DMS114 treated with DMSO at 0.1 percent for 48 hours (cell line): Measurements from ENCODE around the gene LTB4R.

Source experiments
- DNase-seq: peaks from one replicate; lab custom pipeline; 2025; ENCODE audit not compliant: unreplicated experiment; lab: John Stamatoyannopoulos, UW

LTB4R gene

DNA sequence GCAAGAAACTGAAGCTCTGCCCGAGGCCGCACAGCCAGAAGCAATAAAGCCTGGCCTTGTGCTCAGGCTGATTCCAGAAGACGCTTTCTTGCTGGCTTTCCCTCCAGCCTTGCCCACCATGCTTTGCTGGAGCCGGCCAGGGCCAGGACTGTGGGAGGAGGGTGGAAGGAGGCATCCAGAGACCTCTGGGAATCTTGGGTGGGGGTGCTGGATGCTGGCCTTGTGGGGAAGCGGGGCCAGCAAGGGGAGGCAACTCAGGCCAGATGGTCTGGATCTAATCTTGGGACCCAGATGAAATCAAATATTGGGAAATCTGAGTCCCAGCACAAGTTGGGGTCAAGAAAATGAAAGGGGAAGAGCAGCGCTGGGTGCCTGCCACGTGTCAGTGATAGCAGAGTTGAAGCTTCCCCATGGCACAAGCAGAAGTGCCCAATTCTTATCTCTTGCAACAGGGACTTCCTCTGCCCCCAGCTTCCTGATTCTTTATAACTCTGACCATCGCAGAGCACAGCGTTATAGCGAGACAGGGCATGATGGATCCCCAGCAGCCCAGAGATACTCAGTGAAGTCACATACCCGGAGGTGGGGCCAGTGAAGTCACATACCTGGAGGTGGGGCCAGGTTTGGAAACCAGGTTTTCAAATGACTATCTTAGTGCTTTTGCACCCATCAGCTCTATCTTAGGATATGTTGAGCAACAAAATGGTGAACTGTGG is 33.5 kb upstream of the LTB4R start:
- no peak for DNase-seq

DNA sequence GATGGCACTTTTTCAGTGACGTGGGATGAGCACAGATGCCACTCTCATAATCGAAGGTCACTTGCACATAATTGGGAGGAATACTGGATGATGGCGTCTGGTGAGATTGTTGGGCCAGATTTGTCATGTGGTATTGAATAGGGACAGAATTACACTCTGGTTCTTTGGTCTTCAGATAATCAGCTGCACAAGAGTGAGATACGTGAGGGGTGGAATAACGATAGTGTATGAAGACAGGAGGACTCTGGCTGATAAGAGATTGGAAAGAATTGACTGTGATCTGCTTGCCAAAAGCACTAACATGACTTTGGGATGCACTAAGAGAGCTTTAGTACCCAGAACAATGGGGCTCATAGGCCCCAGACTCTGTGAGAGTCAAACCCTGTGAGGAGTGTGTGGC is 32.9 kb upstream of the LTB4R start:
- no peak for DNase-seq

DNA sequence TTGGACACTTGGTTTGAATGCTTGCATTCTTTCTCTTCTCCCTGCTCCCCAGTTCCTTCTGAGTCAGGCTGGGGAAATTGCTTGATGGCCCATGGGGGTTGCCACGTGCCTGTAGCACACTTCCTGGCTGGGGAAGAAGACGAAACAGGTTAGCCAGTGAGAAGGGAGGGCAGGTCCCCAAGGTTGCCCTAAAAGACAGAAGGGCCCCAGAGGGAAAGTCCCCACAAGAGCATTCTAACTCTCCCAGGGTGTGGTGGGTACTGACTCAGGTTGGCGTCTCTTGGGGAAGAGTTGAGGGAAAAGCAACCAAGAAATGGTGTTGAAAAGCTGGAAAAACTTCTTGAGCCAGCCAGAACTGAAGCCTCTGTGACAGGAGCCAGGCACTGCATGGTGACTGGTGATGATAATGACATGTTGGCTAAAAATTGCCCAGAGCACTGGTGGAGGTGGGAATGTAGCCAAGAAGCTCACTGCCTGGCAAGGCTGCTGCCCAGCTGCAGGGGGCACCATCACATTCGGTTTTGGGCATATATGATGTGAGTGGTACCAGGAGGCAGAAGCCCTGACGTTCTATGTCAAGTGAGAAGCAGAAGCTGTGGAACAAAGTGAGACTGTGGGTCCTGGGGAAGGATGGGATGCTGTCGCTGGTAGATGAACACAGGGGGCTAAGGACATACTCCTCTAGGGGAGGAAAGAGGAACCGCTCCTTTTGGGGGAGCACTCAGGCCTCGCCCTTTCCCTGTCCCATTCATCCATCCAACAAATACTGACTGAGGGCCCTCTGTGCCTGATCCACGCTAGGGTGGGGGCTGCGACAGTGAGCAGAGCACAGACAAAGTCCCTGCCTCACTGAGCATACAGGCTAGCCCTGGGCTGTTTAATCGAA is 31.8 kb upstream of the LTB4R start:
- no peak for DNase-seq

DNA sequence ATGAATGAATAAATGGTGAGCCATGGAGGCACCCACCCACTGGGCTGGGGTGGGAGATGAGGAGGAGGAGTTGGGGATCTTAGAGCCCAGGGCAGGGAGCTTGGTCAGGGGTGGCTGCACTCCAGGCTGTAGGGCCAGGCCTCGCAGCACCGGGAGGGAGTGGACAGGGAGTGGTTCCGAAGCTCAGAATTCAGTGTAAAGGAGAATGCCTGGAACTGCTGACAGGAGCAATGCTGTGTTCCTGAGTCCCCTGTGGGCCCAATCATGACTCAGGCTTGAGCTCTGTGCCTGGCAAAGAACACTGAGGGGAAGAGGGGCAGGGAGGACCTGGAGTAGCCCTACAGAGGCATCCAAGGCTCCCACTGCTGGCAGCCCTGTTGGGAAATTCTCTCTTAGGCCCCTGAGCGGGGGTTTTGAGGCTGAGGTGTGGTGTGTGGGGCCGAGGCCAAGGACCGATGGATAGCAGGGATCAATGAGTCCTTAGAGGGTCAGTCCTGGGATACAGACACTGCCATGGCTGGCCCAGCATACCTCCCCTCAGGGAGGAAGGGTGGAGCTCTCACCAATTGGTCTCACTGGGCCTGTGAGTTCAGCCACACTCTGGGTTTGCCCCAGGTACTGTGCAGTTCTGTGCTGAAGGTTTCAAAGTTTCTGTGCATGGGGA is 30.4 kb upstream of the LTB4R start:
- DNase-seq, result no peak

DNA sequence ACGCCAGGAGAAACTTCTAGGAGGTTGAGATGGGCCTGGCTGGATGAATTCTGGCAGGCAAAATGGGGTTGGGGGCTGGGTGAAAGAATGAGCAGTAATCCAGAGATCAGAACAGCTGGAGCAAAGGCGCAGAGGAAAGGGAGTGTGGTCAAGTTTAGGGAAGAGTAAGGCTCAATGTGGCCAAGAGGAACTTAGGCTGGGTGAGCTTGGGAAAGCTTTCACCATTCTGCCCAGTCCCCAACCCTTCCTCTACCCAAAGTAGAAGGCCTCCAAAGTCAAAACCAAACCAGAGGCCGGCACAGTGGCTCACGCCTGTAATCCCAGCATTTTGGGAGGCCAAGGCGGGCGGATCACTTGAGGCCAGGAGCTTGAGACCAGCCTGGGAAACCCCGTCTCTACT is 29.7 kb upstream of the LTB4R start:
- no peak for DNase-seq

DNA sequence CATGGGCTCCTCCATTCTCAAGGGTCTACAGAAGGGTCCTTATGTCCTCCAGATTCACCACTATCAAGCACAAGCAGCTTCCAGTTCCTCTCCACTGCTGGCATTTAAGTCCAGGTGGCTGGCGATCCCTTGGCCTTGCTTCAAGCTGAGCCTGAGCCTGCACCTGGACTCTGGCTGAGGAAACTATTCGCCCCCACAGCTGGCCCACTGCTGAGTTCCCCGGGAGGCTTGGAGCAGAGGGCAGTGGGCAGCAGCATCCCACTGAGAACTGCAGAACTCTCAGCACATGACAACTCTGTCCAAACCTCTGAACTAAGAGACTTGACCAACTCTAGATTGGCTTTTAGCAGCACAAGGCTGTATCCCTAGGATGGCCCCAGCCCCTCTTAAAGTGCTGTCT is 28.6 kb upstream of the LTB4R start:
- no peak for DNase-seq

DNA sequence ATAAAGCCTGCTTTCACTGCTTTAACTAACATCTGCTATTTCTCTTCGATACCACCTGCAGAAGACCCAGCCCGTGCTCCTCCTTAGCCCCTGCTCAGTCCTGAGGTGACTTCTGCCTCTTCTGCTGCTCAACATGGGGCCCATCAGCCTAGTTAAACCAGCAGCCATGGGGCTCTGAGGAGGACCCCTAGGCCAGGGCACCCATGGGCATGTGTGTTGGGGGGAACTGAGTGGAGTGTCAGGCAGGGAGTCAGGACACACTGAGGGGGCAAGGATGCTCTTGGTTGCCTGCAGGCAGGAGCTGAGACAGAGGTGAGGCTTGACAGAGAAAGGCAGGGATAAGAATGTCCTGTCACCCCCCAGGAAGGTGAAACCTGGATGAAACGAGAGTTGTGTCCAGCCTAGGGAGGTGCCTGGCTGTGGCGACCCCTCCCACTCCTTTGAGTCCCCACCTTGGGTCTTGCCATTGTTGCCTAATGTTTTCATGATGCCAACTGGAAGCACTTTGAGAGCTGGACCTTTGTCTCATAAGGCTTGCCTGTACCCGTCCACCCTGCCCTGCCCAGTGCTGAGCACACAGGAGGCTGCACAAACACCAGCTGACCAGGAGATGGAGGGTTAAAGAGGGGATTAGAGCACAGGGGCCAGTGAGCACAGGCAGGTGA is 27.4 kb upstream of the LTB4R start:
- no peak for DNase-seq

DNA sequence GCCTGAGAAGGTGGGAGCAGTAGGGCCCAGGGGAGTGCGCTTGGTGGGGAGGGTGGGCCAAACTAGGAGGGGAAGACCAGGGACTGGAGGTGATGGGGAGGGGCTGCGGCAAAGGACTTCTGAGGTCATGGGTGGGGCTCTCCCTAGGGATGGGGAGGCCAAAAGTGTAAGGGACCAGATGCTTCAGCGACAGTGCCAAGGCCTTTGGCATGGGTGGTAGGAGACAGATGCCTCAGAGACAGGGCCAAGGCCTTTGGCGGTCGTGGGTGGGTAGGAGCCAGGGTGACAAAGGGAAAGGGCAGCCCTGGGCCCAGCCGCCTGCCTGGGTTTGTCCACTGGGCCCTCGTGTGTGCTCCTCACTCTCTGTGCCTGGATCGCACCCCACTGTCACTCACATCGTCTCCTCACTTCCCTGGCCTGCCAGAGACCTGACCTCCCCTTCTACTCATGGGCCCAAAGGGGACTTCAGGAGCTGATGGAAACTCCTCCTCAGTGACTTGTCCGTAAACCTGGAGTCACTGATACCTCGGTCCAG is 26.7 kb upstream of the LTB4R start:
- DNase-seq, result no peak

DNA sequence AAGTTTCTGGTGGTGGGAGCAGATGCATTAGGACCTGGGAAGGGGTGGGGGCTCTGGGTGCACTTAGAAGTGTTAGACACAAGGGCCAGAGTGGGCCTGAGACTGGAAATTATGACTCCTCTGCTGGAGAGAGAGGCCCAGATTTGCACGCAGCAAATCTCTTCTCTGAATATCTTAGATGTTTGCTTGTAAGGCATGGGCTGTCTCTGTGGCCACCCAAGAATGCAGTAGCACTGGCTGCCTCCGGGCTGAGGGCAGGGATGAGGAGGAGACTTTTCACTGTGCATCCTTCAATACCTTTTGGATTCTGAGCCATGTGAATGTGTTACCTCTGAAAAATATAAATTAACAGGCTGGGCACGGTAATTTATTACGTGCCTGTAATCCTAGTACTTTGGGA is 26.0 kb upstream of the LTB4R start:
- DNase-seq, result no peak

DNA sequence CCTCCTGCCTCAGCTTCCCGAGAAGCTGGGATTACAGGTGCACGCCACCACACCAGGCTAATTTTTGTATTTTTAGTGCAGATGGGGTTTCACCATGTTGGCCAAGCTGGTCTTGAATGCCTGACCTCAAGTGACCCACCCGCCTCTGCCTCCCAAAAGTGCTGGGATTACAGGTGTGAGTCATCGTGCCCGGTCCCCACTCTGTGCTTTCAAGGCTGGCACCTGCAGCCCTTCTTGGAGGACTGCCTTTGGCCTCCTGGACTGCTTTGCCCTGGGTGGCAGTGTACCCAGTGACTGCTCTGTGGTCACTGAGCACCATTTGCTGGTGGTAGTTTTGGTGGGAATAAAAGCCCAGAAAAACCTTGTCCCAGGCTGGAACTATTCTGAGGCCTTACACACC is 24.3 kb upstream of the LTB4R start:
- DNase-seq, result no peak

DNA sequence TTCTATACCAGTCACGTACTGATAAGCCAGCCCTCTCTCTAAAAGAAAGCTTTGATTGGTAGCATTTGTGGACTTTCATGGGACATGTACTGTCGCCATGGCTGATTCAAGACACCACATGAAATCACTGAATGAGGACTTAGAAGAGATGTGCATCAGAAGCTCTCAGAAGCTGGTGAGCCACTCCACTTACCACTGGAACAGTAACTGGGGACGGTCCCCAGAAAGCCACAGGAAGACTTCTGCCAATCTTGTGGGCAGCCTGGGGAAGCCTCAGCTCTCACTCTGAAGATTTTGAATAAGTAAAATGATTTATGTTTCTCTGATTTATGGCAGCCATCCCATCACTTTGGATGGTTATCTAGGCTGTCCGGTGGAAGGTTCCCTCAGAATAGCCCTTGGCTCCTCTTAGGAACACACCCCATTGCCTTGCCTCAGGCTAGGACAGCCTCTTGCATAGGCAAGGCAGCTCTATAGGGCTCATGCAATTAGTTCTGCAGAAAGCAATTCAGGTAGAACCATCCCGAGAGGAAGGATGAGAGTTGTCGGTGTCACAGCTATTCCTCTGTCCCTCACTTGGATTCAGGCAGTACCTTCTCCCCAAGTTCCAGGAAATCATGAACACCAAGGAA is 21.5 kb upstream of the LTB4R start:
- DNase-seq, result no peak

DNA sequence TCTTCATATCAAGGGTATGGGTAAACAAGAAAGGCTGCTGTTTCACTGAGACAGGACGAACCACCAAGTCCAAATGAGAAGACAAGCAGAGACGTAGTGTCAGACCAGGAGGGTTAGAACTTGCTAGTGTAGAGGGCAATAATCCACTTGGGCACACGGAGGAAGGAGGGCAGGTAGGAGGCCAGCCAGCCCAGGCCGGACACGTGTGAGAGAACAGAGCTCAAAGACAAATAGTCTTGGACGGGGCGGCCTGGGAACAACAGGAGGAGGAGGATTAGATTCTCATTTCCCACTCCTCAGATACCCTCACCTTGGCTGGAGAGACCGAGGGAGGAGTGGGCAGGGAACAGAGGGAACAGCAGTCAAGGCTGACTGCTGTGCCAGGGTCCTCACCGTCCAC is 20.6 kb upstream of the LTB4R start:
- DNase-seq, result no peak

DNA sequence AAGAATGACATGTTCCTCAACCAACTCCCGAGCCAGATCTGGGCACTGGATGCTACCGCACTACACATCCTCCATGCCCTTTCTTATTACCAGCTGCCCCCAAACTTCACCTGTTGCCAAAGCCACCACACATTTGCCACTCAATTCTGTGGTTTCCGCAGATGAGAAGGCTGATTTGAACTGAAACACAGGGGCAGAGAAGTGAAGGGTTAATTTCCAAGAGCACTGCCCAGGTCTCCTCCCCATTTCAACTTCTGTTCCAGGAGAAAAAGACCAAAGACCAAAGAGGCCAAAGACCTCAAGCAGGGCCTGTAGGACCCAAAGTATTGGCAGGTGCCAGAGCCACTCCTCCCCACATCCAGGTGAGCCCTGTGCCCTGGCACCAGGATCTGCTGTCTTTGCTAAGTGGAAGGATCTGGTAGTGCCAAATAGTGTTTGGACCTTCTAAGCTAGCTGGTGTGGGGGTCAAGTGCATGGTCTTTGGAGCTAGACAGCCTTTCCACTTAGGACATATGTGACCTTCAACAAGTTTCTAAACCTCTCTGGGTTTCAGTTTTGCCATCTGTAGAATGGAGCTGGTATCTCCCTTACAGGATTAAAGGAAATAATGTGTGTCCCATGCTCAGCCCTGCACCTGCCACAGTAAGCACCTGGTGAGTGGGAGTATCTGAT is 19.7 kb upstream of the LTB4R start:
- no peak for DNase-seq

DNA sequence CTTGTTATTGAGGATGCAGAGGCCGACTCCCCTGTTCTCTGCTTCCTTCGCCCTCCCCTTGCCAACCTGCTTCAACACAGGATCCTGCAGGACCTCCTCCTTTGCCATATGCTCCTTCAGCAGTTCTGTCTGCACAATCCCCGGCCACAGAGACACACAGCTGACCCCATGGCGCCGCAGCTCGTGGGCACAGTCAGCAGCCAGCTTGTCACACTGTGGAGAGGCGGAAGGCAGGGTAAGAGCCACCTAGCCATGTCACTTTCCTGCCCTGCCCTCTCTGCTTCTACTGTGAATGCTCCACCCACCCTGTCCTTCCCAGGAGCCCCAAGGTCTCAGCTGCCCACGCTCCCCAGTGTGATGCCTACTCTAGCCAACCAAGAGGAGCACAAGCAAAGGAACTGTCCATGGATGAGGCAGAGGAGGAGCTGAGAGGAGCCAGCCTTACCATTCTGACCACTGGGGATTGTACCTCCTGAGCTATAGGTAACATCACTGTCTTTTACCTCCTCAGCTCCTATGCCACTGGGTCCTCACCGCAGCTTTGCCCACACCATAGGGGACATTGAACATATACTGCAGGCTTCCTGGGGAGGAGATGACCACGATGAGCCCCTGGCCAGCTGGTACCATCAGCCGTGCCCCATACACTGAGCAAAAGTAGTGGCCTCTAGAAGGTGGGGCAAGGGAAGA is 19.0 kb upstream of the LTB4R start:
- no peak for DNase-seq

DNA sequence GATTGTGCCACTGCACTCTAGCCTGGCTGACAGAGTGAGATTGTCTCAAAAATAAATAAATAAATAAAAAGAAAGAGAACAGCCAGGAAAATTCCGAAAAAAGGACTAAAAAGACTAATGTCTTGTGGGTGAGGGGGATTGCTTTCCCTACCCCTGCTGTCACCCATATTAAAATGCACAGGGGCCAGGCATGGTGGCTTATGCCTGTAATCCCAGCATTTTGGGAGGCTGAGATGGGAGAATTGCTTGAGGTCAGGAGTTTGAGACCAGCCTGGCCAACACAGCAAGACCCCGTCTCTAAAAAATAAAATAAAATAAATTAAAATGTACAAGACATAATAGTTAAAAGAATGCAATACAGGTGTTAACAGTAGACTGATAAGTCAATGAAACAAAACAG is 17.8 kb upstream of the LTB4R start:
- DNase-seq, result no peak

DNA sequence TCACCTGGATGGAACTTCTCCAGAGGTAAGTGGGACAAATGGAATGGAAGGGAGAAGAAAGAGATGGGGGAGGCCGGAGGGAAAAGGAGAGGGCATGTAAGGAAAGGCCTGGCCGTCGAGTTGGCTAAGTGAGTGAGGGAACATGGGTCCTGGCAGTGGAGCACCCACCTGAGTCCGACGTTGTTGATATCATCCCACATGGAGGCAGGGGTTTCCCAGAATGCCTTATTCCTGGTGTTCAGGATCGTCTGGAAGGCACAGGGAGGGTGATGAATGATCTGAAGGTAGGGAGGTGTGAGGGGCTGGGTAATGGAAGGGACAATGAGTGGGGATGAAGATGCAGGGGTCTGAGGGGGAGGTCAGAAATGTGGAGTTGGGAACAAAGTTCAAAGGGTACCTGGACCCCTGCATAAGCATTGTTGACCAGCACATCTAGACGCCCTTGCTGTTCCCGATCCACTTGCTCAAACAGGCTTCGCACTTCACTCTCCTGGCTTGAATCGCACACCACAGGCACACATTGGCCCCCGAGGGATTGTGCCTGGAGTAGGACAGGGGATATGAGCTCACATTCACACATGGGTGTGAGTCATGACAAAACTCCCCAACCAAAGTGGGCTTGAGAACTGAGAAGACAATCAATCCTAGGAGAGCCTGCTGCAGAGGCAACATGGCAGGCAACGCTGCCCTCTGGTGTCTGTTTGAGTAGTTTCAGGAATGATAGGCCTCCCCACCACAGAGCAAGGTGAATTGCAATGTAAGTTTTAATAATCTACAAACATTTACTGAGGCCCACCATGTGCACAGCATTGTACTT is 14.8 kb upstream of the LTB4R start:
- peak; percentile 44 for DNase-seq

DNA sequence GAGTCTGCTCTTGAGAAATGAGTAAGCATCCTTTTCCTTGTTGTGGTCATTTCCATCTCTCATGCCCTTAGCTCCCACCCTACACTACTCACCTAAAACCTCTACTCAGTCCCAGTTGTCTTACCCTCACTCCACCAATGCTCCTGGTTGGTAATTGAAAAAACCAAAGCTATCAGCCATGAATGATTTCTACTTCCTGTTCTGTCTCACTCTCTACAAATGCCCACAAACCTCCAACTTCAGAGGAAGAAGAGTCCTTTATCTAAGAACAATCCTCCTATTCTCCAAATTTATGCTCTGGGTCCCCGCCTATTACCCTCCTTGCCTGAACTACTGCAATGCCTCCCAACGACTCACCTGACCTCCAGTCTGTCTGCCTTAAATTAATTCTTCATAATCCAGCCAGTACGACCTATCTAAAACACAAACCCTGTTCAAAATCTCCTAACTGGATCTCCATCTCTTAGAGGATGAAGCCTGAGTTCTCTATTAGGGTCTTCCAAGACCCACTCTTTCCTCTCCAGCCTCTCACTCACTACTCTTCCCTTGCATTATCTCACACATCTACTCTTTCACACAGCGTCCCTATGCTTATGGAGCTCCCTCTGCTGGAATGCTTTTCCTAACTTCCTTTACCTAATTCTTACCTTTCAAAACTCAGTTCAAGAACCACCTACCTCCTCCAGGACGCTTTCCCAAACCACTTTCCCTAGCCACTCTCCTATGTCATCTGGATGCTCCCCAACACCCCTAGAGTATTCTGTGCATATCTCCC is 13.9 kb upstream of the LTB4R start:
- peak; percentile 49 for DNase-seq

DNA sequence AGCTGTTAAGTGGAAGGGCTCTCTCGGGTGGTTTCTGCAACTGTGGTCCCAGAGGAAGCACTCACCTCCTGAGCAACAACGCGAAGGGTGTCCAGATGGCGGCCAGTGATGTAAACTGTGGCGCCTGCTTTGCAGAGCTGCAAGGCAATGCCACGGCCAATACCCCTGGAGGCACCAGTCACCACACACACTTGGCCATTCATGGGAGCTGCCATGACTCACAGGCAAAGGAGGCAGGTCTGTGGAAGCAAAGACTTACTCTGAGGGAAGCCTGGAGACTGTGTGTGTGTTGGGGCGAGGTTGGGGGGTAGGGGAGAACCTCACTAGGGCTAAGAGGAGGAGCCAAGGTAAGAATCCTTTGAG is 12.4 kb upstream of the LTB4R start:
- DNase-seq, result no peak
